ENCODE data around the gene FOXP1. TPM values are rescaled to one million over a fixed set of nuclear protein-coding genes. Genes with fewer than 3 reads are reported as not detected.

FOXP1 gene
- total and polyA plus RNA-seq, 3 experiments from 2014 or later: 142 to 185 (median 147) TPM

GRCh38 chr3:70905491-70905890 lies 678.0 kb downstream of the FOXP1 start:
- Mint-ChIP-seq H3K36me3 (no peaks in the 10 kb centered on the region), H3K4me3 (no peak overlapping the region), H3K4me1 (no peaks in the 10 kb centered on the region), H3K27me3 (peaks cover 3 to 56% of the 10 kb centered on the region in 2 donors), H3K27ac (no peak overlapping the region), H3K9me3 (no peaks in the 10 kb centered on the region)
- Histone ChIP-seq H3K27me3 (ENCODE audit: insufficient read depth, low read length, poor library complexity, severe bottlenecking) (no peaks in the 10 kb centered on the region), H3K9me3 (ENCODE audit: low read length) (no peaks in the 10 kb centered on the region), H3K36me3 (ENCODE audit: insufficient read depth, low read length) (no peaks in the 10 kb centered on the region), H3K4me3 (ENCODE audit: low read length) (no peak overlapping the region), H3K4me1 (ENCODE audit: insufficient read depth, low read length) (no peaks in the 10 kb centered on the region), H3K27ac (ENCODE audit: low read depth, low read length) (no peak overlapping the region)
- CTCF ChIA-PET: interaction anchor here (0.6 to 0.8 kb wide), 2 partner anchors 9 to 12 kb away, joined by 3 read pairs; no protein-coding TSS in a partner anchor
- DNase-seq: no peak
- POLR2A ChIA-PET: no interaction called here

Other genes starting within 250 kb of the FOXP1 start
- gene EIF4E3, start 141.7 kb upstream of the FOXP1 start, total RNA-seq: 10 to 100 TPM; 22.2 to 24.1 TPM
- gene EIF4E3, start 141.7 kb upstream of the FOXP1 start, polyA plus RNA-seq: 50.5 TPM
- 1 to 10 TPM; 2.3 to 2.6 TPM for gene GPR27, start 170.1 kb upstream of the FOXP1 start, total RNA-seq
- gene GPR27, start 170.1 kb upstream of the FOXP1 start, polyA plus RNA-seq: 1.8 TPM
- under 1 TPM; 0.28 to 0.33 TPM for gene PROK2, start 201.4 kb upstream of the FOXP1 start, total RNA-seq
- gene PROK2, start 201.4 kb upstream of the FOXP1 start, polyA plus RNA-seq: 1.4 TPM

Measured in CD8-positive, alpha-beta memory T cell (primary cell).